ENCODE data around the gene COL17A1.
A peak's percentile ranks its signal among the peaks of the same experiment; 100 is the strongest.

COL17A1 gene

GRCh38 chr10:104089621-104090020 is 3.9 kb upstream of the COL17A1 start:
- no peak overlapping the region for H3K4me3 ChIP-seq (ENCODE audit: low read depth, low read length)
- H2AK5ac ChIP-seq (ENCODE audit: low read length), result no peak overlapping the region
- no peak overlapping the region for H4K8ac ChIP-seq (ENCODE audit: low read depth, low read length)
- H2BK120ac ChIP-seq (ENCODE audit: insufficient read depth, low read length, poor library complexity), result no peak overlapping the region
- H3K4me2 ChIP-seq (ENCODE audit: low read length), result no peak overlapping the region
- H3K27ac ChIP-seq (ENCODE audit: low read depth, low read length), result no peak overlapping the region
- H3K9me3 ChIP-seq (ENCODE audit: insufficient read depth, low read depth, low read length), result no peaks in the 10 kb centered on the region
- no peaks in the 10 kb centered on the region for H3K36me3 ChIP-seq (ENCODE audit: control insufficient read depth in 1 of 2, insufficient read depth in 2 of 2, low read length in 2 of 2)
- no peak overlapping the region for H4K91ac ChIP-seq (ENCODE audit: low read depth, low read length)
- no peak overlapping the region for H3K14ac ChIP-seq (ENCODE audit: low read length)
- no peak overlapping the region for H3K4ac ChIP-seq (ENCODE audit: low read depth, low read length)
- H3K79me1 ChIP-seq (ENCODE audit: low read length), result peaks cover 2% of the 10 kb centered on the region
- H2BK12ac ChIP-seq (ENCODE audit: low read length), result no peak overlapping the region
- no peak overlapping the region for H3K23ac ChIP-seq (ENCODE audit: low read length)
- H3K79me2 ChIP-seq (ENCODE audit: control insufficient read depth, insufficient read depth, low read length, poor library complexity), result no peaks in the 10 kb centered on the region
- H3K18ac ChIP-seq (ENCODE audit: low read length), result no peak overlapping the region
- peak overlapping the region; percentile 28 for H2BK5ac ChIP-seq (ENCODE audit: low read depth, low read length, poor library complexity)
- H3K9ac ChIP-seq (ENCODE audit: low read length), result no peak overlapping the region
- no peak overlapping the region for H2AFZ ChIP-seq (ENCODE audit: insufficient read depth, low read length, poor library complexity)
- no peak overlapping the region for H4K12ac ChIP-seq (ENCODE audit: low read depth, low read length)
- no peak for DNase-seq
- H3K4me1 ChIP-seq (ENCODE audit: control insufficient read depth in 1 of 2, insufficient read depth in 2 of 2, low read length in 2 of 2), result no peaks in the 10 kb centered on the region
- no peaks in the 10 kb centered on the region for H3K27me3 ChIP-seq (ENCODE audit: insufficient read depth, low read length)
- no CpG with 5 or more reads among the region's 3 CpGs for WGBS (ENCODE audit: extremely low coverage, insufficient coverage, insufficient read length)

GRCh38 chr10:104088239-104088638 is 2.6 kb upstream of the COL17A1 start:
- H3K9ac ChIP-seq (ENCODE audit: low read length), result no peak overlapping the region
- no CpG with 5 or more reads among the region's 5 CpGs for WGBS (ENCODE audit: extremely low coverage, insufficient coverage, insufficient read length)
- no peak overlapping the region for H3K4ac ChIP-seq (ENCODE audit: low read depth, low read length)
- H2BK12ac ChIP-seq (ENCODE audit: low read length), result no peak overlapping the region
- H3K4me1 ChIP-seq (ENCODE audit: control insufficient read depth in 1 of 2, insufficient read depth in 2 of 2, low read length in 2 of 2), result no peaks in the 10 kb centered on the region
- H3K23ac ChIP-seq (ENCODE audit: low read length), result no peak overlapping the region
- H3K79me1 ChIP-seq (ENCODE audit: low read length), result peaks cover 2% of the 10 kb centered on the region
- H4K8ac ChIP-seq (ENCODE audit: low read depth, low read length), result no peak overlapping the region
- H3K18ac ChIP-seq (ENCODE audit: low read length), result no peak overlapping the region
- H3K4me2 ChIP-seq (ENCODE audit: low read length), result no peak overlapping the region
- H2AK5ac ChIP-seq (ENCODE audit: low read length), result no peak overlapping the region
- H2AFZ ChIP-seq (ENCODE audit: insufficient read depth, low read length, poor library complexity), result no peak overlapping the region
- no peak overlapping the region for H3K14ac ChIP-seq (ENCODE audit: low read length)
- no peaks in the 10 kb centered on the region for H3K36me3 ChIP-seq (ENCODE audit: control insufficient read depth in 1 of 2, insufficient read depth in 2 of 2, low read length in 2 of 2)
- no peak for DNase-seq
- no peak overlapping the region for H2BK120ac ChIP-seq (ENCODE audit: insufficient read depth, low read length, poor library complexity)
- H4K12ac ChIP-seq (ENCODE audit: low read depth, low read length), result no peak overlapping the region
- no peak overlapping the region for H3K27ac ChIP-seq (ENCODE audit: low read depth, low read length)
- H2BK5ac ChIP-seq (ENCODE audit: low read depth, low read length, poor library complexity), result no peak overlapping the region
- no peak overlapping the region for H3K4me3 ChIP-seq (ENCODE audit: low read depth, low read length)
- H3K9me3 ChIP-seq (ENCODE audit: insufficient read depth, low read depth, low read length), result no peaks in the 10 kb centered on the region
- H3K27me3 ChIP-seq (ENCODE audit: insufficient read depth, low read length), result no peaks in the 10 kb centered on the region
- H4K91ac ChIP-seq (ENCODE audit: low read depth, low read length), result no peak overlapping the region
- no peaks in the 10 kb centered on the region for H3K79me2 ChIP-seq (ENCODE audit: control insufficient read depth, insufficient read depth, low read length, poor library complexity)

GRCh38 chr10:104084482-104085142 is 1.1 kb downstream of the COL17A1 start:
- Histone ChIP-seq H2BK5ac (ENCODE audit: low read depth, low read length, poor library complexity) (no peak overlapping the region), H3K23ac (ENCODE audit: low read length) (no peak overlapping the region), H3K79me2 (ENCODE audit: control insufficient read depth, insufficient read depth, low read length, poor library complexity) (no peaks in the 10 kb centered on the region), H4K8ac (ENCODE audit: low read depth, low read length) (no peak overlapping the region), H2AK5ac (ENCODE audit: low read length) (no peak overlapping the region), H3K14ac (ENCODE audit: low read length) (no peak overlapping the region), H2BK12ac (ENCODE audit: low read length) (no peak overlapping the region), H3K4ac (ENCODE audit: low read depth, low read length) (no peak overlapping the region), H2AFZ (ENCODE audit: insufficient read depth, low read length, poor library complexity) (no peak overlapping the region), H3K4me2 (ENCODE audit: low read length) (no peak overlapping the region), H2BK120ac (ENCODE audit: insufficient read depth, low read length, poor library complexity) (no peak overlapping the region), H3K27ac (ENCODE audit: low read depth, low read length) (no peak overlapping the region), H3K4me3 (ENCODE audit: low read depth, low read length) (no peak overlapping the region), H3K9ac (ENCODE audit: low read length) (no peak overlapping the region), H3K79me1 (ENCODE audit: low read length) (peaks cover 13% of the 10 kb centered on the region), H3K27me3 (ENCODE audit: insufficient read depth, low read length) (no peaks in the 10 kb centered on the region), H3K36me3 (ENCODE audit: control insufficient read depth in 1 of 2, insufficient read depth in 2 of 2, low read length in 2 of 2) (no peaks in the 10 kb centered on the region), H3K9me3 (ENCODE audit: insufficient read depth, low read depth, low read length) (no peaks in the 10 kb centered on the region), H4K91ac (ENCODE audit: low read depth, low read length) (no peak overlapping the region), H3K4me1 (ENCODE audit: control insufficient read depth in 1 of 2, insufficient read depth in 2 of 2, low read length in 2 of 2) (peaks cover 5 to 10% of the 10 kb centered on the region in 2 experiments), H4K12ac (ENCODE audit: low read depth, low read length) (no peak overlapping the region), H3K18ac (ENCODE audit: low read length) (no peak overlapping the region)
- WGBS (ENCODE audit: extremely low coverage, insufficient coverage, insufficient read length), result no CpG with 5 or more reads among the region's 5 CpGs
- no peak for DNase-seq

- H3K27me3 ChIP-seq (ENCODE audit: insufficient read depth, low read length), result no peaks in the 10 kb centered on the region
- no peaks in the 10 kb centered on the region for H3K36me3 ChIP-seq (ENCODE audit: control insufficient read depth in 1 of 2, insufficient read depth in 2 of 2, low read length in 2 of 2)
- no peak overlapping the region for H2AFZ ChIP-seq (ENCODE audit: insufficient read depth, low read length, poor library complexity)
- H3K79me1 ChIP-seq (ENCODE audit: low read length), result peaks cover 13% of the 10 kb centered on the region
- H2BK120ac ChIP-seq (ENCODE audit: insufficient read depth, low read length, poor library complexity), result no peak overlapping the region
- no peak overlapping the region for H3K9ac ChIP-seq (ENCODE audit: low read length)
- WGBS (ENCODE audit: extremely low coverage, insufficient coverage, insufficient read length), result no CpG with 5 or more reads among the region's 5 CpGs
- no peak overlapping the region for H2BK12ac ChIP-seq (ENCODE audit: low read length)
- H4K12ac ChIP-seq (ENCODE audit: low read depth, low read length), result no peak overlapping the region
- no peak overlapping the region for H3K14ac ChIP-seq (ENCODE audit: low read length)
- H2AK5ac ChIP-seq (ENCODE audit: low read length), result no peak overlapping the region
- no peaks in the 10 kb centered on the region for H3K79me2 ChIP-seq (ENCODE audit: control insufficient read depth, insufficient read depth, low read length, poor library complexity)
- H3K4me1 ChIP-seq (ENCODE audit: control insufficient read depth in 1 of 2, insufficient read depth in 2 of 2, low read length in 2 of 2), result peaks cover 5 to 10% of the 10 kb centered on the region in 2 experiments
- no peak overlapping the region for H3K4me2 ChIP-seq (ENCODE audit: low read length)
- H2BK5ac ChIP-seq (ENCODE audit: low read depth, low read length, poor library complexity), result no peak overlapping the region
- H3K9me3 ChIP-seq (ENCODE audit: insufficient read depth, low read depth, low read length), result no peaks in the 10 kb centered on the region
- peak overlapping the region; percentile 39 for H3K27ac ChIP-seq (ENCODE audit: low read depth, low read length)
- H3K4ac ChIP-seq (ENCODE audit: low read depth, low read length), result no peak overlapping the region
- no peak overlapping the region for H4K91ac ChIP-seq (ENCODE audit: low read depth, low read length)
- H3K4me3 ChIP-seq (ENCODE audit: low read depth, low read length), result no peak overlapping the region
- no peak overlapping the region for H3K23ac ChIP-seq (ENCODE audit: low read length)
- H3K18ac ChIP-seq (ENCODE audit: low read length), result no peak overlapping the region
- no peak overlapping the region for H4K8ac ChIP-seq (ENCODE audit: low read depth, low read length)
- DNase-seq, result peak; percentile 92 to 99
These were observed 3.7 kb downstream of the COL17A1 start for GRCh38 chr10:104081998-104082397.
